Measurements from ENCODE around the gene LTB. TPM values are rescaled to one million over a fixed set of nuclear protein-coding genes. Genes with fewer than 3 reads are reported as not detected.

The LTB gene
- total and polyA plus RNA-seq, 2 experiments from 2014 or later = 4.0 to 6.0 TPM

DNA sequence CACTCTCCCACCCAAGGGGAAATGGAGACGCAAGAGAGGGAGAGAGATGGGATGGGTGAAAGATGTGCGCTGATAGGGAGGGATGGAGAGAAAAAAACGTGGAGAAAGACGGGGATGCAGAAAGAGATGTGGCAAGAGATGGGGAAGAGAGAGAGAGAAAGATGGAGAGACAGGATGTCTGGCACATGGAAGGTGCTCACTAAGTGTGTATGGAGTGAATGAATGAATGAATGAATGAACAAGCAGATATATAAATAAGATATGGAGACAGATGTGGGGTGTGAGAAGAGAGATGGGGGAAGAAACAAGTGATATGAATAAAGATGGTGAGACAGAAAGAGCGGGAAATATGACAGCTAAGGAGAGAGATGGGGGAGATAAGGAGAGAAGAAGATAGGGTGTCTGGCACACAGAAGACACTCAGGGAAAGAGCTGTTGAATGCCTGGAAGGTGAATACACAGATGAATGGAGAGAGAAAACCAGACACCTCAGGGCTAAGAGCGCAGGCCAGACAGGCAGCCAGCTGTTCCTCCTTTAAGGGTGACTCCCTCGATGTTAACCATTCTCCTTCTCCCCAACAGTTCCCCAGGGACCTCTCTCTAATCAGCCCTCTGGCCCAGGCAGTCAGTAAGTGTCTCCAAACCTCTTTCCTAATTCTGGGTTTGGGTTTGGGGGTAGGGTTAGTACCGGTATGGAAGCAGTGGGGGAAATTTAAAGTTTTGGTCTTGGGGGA, 6.1 kb downstream of the LTB start:
- Histone ChIP-seq H3K79me2 (no peaks in the 10 kb centered on the region), H2AFZ (no peak overlapping the region), H3K9me2 (replicated peaks; ENCODE audit: insufficient read depth) (no peaks in the 10 kb centered on the region), H4K20me1 (ENCODE audit: insufficient read depth, poor library complexity, severe bottlenecking) (no peaks in the 10 kb centered on the region), H3K27ac (no peak overlapping the region), H3K4me1 (ENCODE audit: insufficient read depth) (peaks cover 2% of the 10 kb centered on the region), H3K36me3 (replicated peaks; ENCODE audit: insufficient read depth, low read depth) (no peaks in the 10 kb centered on the region), H3K27me3 (no peaks in the 10 kb centered on the region), H3K4me2 (no peak overlapping the region), H3K9me3 (ENCODE audit: low read depth) (no peaks in the 10 kb centered on the region), H3K4me3 (no peak overlapping the region)
- no peak for DNase-seq (ENCODE audit: low spot score)
- WGBS (ENCODE audit: low lambda C conversion rate, missing lambda C conversion rate) = 68% methylated on average over 8 of the region's 8 CpGs
- no peak for TF ChIP-seq EZH2 (IDR thresholded peaks at IDR 0.05; ENCODE audit: borderline replicate concordance)

DNA sequence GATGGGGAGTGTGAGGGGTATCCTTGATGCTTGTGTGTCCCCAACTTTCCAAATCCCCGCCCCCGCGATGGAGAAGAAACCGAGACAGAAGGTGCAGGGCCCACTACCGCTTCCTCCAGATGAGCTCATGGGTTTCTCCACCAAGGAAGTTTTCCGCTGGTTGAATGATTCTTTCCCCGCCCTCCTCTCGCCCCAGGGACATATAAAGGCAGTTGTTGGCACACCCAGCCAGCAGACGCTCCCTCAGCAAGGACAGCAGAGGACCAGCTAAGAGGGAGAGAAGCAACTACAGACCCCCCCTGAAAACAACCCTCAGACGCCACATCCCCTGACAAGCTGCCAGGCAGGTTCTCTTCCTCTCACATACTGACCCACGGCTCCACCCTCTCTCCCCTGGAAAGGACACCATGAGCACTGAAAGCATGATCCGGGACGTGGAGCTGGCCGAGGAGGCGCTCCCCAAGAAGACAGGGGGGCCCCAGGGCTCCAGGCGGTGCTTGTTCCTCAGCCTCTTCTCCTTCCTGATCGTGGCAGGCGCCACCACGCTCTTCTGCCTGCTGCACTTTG, 6.8 kb downstream of the LTB start, which contains the start of gene TNF:
TNF (plus strand) TSS at position 231 of the 567 bp plus-strand sequence; CDS start at position 408, 177 bp downstream.
- no peaks in the 10 kb centered on the region for H3K9me2 ChIP-seq (replicated peaks; ENCODE audit: insufficient read depth)
- no peak for DNase-seq (ENCODE audit: low spot score)
- no peaks in the 10 kb centered on the region for H3K36me3 ChIP-seq (replicated peaks; ENCODE audit: insufficient read depth, low read depth)
- no peak within 1 kb of the TSS for H3K27ac ChIP-seq
- no peaks in the 10 kb centered on the region for H3K79me2 ChIP-seq
- 85% methylated on average over 19 of the region's 19 CpGs for WGBS (ENCODE audit: low lambda C conversion rate, missing lambda C conversion rate)
- no peaks in the 10 kb centered on the region for H3K9me3 ChIP-seq (ENCODE audit: low read depth)
- no peaks in the 10 kb centered on the region for H4K20me1 ChIP-seq (ENCODE audit: insufficient read depth, poor library complexity, severe bottlenecking)
- no peaks in the 10 kb centered on the region for H3K27me3 ChIP-seq
- H2AFZ ChIP-seq = no peak within 1 kb of the TSS
- TF ChIP-seq EZH2phosphoT487 (IDR thresholded peaks at IDR 0.05; ENCODE audit: low read depth, severe bottlenecking, unreplicated experiment) (no peak), EZH2 (IDR thresholded peaks at IDR 0.05; ENCODE audit: borderline replicate concordance) (no peak)
- TF ChIP-seq, protein P1, sequence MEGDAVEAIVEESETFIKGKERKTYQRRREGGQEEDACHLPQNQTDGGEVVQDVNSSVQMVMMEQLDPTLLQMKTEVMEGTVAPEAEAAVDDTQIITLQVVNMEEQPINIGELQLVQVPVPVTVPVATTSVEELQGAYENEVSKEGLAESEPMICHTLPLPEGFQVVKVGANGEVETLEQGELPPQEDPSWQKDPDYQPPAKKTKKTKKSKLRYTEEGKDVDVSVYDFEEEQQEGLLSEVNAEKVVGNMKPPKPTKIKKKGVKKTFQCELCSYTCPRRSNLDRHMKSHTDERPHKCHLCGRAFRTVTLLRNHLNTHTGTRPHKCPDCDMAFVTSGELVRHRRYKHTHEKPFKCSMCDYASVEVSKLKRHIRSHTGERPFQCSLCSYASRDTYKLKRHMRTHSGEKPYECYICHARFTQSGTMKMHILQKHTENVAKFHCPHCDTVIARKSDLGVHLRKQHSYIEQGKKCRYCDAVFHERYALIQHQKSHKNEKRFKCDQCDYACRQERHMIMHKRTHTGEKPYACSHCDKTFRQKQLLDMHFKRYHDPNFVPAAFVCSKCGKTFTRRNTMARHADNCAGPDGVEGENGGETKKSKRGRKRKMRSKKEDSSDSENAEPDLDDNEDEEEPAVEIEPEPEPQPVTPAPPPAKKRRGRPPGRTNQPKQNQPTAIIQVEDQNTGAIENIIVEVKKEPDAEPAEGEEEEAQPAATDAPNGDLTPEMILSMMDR (IDR thresholded peaks at IDR 0.05; ENCODE audit: poor library complexity) = no peak
- H3K4me3 ChIP-seq = no peak within 1 kb of the TSS
- H3K4me2 ChIP-seq = no peak within 1 kb of the TSS
- H3K4me1 ChIP-seq (ENCODE audit: insufficient read depth) = no peaks in the 10 kb centered on the region

DNA sequence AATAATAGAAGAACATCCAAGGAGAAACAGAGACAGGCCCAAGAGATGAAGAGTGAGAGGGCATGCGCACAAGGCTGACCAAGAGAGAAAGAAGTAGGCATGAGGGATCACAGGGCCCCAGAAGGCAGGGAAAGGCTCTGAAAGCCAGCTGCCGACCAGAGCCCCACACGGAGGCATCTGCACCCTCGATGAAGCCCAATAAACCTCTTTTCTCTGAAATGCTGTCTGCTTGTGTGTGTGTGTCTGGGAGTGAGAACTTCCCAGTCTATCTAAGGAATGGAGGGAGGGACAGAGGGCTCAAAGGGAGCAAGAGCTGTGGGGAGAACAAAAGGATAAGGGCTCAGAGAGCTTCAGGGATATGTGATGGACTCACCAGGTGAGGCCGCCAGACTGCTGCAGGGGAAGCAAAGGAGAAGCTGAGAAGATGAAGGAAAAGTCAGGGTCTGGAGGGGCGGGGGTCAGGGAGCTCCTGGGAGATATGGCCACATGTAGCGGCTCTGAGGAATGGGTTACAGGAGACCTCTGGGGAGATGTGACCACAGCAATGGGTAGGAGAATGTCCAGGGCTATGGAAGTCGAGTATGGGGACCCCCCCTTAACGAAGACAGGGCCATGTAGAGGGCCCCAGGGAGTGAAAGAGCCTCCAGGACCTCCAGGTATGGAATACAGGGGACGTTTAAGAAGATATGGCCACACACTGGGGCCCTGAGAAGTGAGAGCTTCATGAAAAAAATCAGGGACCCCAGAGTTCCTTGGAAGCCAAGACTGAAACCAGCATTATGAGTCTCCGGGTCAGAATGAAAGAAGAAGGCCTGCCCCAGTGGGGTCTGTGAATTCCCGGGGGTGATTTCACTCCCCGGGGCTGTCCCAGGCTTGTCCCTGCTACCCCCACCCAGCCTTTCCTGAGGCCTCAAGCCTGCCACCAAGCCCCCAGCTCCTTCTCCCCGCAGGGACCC, 7.8 kb downstream of the LTB start:
- H3K27ac ChIP-seq = no peak overlapping the region
- H3K27me3 ChIP-seq = no peaks in the 10 kb centered on the region
- no peaks in the 10 kb centered on the region for H3K9me2 ChIP-seq (replicated peaks; ENCODE audit: insufficient read depth)
- H3K4me3 ChIP-seq = no peak overlapping the region
- 83% methylated on average over 14 of the region's 14 CpGs for WGBS (ENCODE audit: low lambda C conversion rate, missing lambda C conversion rate)
- H4K20me1 ChIP-seq (ENCODE audit: insufficient read depth, poor library complexity, severe bottlenecking) = no peaks in the 10 kb centered on the region
- no peaks in the 10 kb centered on the region for H3K36me3 ChIP-seq (replicated peaks; ENCODE audit: insufficient read depth, low read depth)
- no peak for TF ChIP-seq EZH2 (IDR thresholded peaks at IDR 0.05; ENCODE audit: borderline replicate concordance)
- TF ChIP-seq, protein P1 (IDR thresholded peaks at IDR 0.05; ENCODE audit: poor library complexity) = no peak
- no peak for TF ChIP-seq EZH2phosphoT487 (IDR thresholded peaks at IDR 0.05; ENCODE audit: low read depth, severe bottlenecking, unreplicated experiment)
- no peak for DNase-seq (ENCODE audit: low spot score)
- H2AFZ ChIP-seq = no peak overlapping the region
- no peak overlapping the region for H3K4me2 ChIP-seq
- no peaks in the 10 kb centered on the region for H3K9me3 ChIP-seq (ENCODE audit: low read depth)
- H3K79me2 ChIP-seq = no peaks in the 10 kb centered on the region
- H3K4me1 ChIP-seq (ENCODE audit: insufficient read depth) = no peaks in the 10 kb centered on the region

All from hepatocyte (in vitro differentiated cells).